SK-MEL-5 (cell line): ENCODE measurements around the gene MZF1. TPM values are rescaled to one million over a fixed set of nuclear protein-coding genes. Genes with fewer than 3 reads are reported as not detected.

Source experiments
- DNase-seq: peaks from one replicate; pipeline ENCODE4 v3.0.0-alpha.2; 2016; ENCODE audit warnings: low read depth, low spot score
- in situ Hi-C: cut with HindIII; loops from 2 replicates; pipeline ENCODE4 v1.10.0; 2016; ENCODE audit warnings: low sequenced_read_pairs, high pct_unique_total_duplicates, low pct_unique_long_range_greater_than_20kb
- small RNA-seq, 2 experiments: library from RNA; depleted of rRNA; stranded (forward); fragments of <200 nt; gene quantifications; one replicate each; pipeline ENCODE3, GENCODE V24; 2014
- total RNA-seq: library from RNA; depleted of rRNA; stranded (reverse); fragments of >200 nt; shearing (Covaris generic); gene quantifications from 2 replicates; pipeline ENCODE4 v1.2.3, GENCODE V29; 2014; rRNA removed

MZF1 gene
- total RNA-seq, 1 experiment from 2014 or later, result 5.4 TPM

DNA sequence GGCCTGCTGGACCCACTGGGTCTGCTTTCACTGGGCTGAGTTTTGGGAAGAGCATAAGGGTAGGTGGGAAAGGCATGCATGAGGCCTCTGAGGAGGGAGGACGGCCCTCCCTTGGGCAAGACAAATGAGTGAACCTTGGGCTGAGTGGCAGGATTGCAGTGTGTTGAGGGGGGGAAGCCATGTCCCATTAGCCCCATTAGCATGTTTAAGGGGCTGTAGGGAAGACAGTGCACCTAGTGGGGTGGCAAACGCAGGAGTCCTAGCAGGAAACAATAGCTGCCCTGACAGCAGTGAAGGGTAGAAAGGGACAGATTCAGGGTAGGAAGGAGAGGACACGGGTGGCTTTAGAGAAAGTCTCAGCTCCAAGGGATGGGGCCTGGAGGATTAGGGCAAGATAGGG, 50.4 kb downstream of the MZF1 start:
- in situ Hi-C loops, result no loop called here
- DNase-seq, result no peak

DNA sequence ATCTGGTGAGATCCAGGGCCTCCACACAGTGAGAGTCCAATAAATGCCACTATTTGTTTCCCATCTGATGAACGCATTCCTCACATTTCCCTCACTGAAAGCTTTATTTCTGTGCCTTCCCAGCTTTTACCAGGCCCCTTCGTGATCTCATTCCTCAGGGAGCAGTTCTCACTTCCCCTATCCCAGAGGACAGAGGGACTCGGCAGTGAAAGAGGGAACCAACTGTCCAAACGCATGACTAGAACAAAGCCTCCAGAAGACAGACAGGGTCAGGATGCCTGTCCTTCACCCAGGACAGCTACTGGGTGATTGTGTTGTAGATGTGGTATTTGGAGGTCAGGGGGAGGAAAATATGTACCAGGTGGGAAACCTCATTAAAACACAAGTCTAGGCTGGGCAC, 51.5 kb downstream of the MZF1 start:
- in situ Hi-C loops, result no loop called here
- no peak for DNase-seq

DNA sequence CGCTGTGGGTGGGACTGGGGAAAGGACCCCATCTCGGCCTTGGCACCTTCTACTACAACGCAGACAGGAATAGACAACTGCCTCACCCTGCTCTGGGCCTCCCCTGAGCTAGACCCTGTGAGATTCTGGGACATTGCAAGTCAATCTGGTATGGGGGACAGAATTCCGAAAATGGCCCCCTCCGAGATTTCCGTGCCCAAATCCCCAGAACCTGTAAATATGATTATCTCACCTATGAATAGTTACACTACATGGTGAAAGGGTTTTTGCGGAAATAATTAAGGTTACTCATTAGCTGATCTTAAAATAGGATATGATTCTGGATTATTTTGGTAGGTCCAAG, 52.9 kb downstream of the MZF1 start:
- DNase-seq, result no peak

DNA sequence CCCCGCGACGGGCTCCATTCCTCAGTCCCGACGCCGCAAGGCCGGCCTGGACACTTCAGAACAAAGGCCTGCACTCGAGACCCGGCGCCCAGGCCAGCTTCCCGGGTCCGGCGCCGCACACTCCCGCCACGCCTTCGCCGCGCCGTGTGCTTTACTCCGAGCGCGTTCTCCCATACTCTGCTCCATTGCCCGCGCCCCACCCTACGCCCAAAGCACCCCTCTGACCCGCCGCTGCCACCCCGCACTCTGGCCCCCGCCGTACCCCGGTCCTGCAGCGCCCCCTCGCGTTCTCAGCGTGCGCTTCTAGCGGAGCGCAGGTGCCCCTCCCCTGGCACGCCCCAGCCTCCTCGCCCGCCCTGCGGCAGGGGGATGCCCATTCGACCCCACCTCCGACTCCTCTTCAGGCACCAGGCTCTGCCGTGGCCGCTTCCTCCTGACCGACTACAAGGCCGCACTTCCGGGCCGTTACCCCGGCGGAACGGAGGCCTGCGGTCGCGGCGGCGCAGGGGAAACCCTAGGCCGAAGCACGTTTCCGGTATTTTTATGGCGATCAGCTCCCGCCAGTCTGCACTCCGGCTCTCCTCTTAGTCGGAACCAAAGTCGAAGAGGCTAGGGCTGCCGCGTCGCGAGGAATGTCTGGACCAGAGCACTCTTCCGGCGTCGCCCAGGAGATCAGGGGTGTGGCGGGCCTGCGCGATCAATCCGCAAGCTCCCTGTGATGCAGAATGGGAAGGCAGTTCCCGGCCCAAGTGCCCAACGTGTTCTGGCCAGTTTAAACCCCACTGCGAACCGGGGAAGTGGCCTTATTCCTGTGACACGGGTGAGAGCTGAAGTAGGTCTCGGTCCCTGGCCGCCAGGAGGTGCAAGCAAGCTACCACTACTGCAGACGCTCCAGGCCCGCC, 53.5 kb downstream of the MZF1 start, which contains the start of gene ZBTB45:
Gene ZBTB45 (minus strand): TSS at position 456 of the 902 bp plus-strand sequence. CDS start 2,137 bp downstream, outside the sequence.
- DNase-seq, result peak; percentile 92
- in situ Hi-C loops, result no loop called here

More for the DNA sequence above, 52.9 kb downstream of the MZF1 start:
- in situ Hi-C loops, result no loop called here

DNA sequence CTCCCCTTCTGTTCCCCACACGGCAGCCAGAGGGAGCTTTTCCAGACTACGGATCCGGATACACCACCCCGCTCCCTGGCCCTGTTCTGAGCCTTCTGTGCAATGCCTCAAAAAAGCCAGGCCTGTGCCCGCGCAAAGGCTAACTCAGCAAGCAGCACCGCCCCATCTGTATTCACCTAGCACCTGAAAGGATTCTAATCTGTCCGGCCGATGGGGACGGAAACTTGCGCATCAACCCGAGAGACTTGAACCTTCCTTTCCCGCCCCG, 54.1 kb downstream of the MZF1 start:
- peak; percentile 60 for DNase-seq
- in situ Hi-C loops, result no loop called here

DNA sequence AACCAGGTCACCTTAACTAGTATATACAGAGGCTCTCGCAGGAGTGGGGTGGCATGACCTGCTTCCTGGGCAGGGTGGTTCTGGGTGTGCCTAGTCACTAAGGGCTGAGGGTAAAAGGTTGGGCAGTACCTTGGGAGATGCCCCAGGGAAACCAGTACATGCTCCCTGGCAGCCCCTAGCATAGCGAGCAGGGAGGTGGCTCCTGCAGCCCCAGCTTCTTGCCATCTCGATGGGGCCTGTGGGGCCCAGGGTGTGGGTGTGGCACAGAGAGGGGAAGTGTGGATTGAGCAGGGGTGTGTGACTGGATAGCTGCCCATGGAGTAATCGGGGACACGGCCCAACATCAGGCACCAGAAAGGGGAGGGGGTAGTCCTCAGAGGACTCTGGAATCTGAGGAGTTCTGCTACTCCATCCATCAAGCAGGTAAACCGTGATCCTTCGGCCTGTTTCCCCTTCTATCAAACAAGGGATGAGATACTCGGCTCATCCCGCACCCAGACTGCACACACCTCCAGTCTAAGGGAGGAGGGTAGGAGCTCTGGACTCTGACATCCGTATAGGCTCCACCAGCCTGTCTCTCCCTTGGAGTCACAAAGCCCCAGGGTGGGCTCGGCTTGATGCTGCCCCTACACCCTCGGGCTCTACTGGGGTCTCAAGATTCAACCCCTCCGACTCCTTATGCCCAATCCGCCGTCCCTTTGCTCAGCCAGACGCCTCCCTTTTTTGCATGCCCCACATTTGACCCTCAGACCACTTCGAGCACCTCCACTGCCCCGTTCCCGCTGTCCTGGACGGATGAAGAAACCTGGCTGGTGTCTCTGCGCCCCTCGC, 54.7 kb downstream of the MZF1 start:
- no peak for DNase-seq
- in situ Hi-C loops, result no loop called here

DNA sequence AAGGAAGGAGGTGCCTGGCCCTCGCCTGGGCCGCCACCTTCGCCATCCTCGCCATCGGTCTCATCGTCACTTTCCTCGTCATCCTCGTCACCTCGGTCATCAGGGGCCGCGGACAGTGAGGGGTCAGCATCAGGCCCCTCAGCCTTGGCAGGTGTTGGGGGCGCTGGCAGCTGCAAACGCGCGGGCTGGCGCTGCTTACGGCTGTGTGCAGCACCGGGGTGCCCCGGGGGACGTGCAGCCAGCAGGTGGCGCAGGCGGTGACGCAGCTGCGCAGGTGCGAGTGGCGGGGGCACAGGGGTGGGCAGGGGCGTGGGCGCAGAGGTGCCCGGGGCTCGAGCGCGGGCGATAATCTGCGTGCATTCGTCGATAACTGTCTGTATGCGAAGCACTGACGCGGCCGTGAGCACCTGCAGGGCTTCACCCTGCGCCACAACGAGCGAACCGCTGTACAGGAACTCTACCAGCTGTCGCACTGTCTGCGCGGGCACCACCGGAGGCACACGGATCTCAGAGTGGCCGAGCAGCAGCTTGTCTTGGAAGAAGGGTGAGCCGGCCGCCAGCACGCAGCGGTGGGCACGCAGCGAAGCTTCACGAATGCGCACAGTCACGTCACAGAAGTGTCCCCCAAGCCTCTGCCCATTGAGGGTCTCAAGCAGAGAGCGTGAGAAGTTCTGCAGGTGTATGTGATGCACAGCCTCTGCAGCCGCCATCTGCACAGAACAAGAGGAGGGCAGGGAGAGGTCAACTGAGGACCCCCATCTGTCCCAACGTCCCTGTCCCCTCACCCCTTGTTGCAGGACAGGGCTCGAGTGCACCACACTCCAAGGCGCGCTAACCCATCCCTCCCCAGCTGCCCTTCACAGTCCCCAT, 55.9 kb downstream of the MZF1 start:
- no peak for DNase-seq
- in situ Hi-C loops, result no loop called here

DNA sequence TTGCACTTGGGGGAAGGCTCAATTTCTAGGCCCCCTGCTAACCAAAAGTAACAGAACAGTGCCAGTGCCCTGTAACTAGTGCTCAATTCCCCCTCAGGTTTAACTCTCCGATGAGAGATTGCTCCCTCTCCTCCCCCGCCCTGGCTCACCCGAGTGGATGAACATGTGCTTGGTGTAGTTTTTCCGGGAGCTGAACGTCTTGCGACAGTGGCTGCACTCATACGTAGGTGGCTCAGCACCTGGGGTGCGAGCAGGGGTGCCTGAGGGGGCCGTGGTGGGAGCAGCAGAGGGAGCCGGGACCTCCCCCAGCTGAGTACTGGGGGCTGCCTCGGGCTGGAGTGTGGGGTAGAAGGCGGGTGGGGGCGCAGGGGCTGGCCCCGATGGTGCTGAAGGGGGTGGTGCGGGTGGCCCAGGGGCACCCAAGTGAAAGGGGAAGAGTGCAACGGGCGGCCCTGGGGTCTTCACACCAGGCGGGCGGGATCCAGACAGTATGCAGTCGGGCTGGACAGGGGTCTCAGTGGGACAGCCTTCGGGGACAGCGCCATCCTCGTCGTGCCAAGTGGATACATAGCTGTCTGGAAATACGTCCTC, 56.8 kb downstream of the MZF1 start:
- in situ Hi-C loops, result no loop called here

DNA sequence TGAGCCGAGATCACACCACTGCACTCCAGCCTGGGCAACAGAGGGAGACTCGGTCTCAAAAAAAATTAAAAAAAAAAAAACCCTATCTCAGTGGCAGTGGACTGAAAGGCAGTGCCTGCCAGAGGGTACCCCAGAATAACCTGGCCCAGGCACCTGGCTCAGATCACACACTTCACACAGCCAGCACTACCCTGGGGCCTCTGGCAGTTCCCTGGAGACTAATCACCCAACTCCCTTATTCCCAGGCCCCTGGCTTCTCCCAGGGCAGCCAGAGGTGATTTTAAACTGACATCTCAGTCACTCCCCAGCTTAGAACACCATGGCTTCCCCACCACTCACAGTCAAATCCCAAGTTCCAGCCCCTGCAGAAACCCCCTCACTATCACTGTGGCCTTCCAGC, 57.9 kb downstream of the MZF1 start:
- in situ Hi-C loops, result no loop called here
- no peak for DNase-seq

More for the DNA sequence above, 56.8 kb downstream of the MZF1 start:
- DNase-seq, result no peak

DNA sequence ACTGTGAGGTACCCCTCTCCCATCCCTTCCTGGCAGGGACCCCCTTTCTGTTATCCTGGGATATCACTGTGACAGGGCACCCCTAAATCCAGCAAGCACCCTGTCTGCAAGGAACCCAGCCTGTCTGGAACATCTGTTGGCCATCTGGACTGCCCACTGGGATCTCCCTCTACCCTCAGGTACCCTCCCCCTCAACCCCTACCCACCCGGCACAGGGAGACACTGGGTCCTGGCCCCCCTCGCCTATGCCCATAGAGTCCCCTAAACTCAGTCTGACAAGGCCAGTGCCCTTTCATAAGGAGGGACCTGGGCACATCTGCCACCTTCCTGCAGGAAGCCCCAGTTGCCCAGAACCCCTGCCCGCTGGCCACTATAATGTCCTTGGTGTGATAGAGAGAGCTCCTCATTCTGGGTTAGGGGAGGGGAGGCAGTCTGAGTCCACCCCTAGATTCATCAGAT, 58.5 kb downstream of the MZF1 start:
- in situ Hi-C loops, result no loop called here
- DNase-seq, result no peak

DNA sequence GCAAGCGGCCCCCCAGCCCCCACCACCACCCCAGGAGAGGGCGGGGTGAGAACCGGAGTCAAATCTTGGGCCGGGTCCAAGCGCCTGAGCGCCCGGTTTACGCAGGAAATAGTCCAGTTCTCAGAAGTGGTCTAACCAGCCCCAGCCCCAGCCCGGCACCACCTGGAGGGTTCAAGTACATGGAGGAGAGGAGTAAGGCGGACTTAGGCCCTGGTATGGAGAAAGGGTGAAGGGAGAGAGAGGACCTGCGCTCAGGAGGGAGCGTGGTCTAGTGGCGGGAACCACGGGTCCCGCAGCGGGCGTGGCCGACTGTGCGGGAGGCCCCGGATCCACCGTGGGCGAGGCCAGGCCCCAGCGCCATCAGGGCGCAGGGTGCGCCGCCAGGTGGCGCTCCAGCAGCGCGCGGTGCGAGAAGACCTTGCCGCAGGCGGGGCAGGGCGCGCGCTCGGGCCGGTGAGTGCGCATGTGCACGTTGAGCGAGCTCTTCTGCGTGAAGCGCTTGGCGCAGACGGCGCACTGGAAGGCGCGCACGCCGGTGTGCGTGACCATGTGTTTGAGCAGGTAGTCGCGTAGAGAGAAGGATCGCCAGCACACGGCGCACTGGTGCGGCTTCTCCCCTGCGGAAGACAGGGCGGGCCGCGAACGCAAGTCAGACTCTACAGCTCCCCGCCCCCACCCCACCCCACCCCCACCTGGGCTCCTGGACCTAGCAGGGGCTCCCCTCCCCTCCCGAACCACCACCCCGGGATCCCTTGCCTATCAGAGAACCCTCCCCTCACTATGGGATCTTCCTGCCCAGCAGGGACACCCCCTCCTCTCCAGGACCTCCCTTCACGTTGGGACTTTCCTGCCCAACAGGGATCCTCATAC, 59.2 kb downstream of the MZF1 start:
- DNase-seq, result peak; percentile 76
- in situ Hi-C loops, result no loop called here

DNA sequence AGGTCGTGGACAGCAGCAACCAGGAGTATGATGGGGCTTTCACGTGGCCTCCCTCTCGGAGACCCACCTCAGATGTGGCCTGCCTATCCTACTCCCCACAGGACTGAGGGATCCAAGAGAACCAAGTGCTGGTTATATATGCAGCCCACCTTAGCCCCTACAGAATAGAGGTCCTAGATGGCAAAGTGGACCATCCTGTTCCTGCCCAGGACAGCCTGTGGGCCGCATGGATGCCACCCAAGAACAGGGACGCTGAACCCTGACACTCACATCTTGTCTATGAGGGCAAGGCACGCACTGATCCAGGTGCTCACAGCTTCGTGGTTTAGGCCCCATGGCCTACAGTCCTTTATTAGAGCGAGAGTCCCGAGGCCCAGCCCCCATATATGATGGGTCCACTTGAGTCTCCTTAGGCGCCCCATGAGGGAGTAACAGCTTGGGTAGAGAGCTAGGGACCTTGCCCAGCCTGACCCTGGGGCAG, 59.9 kb downstream of the MZF1 start:
- in situ Hi-C loops, result no loop called here
- no peak for DNase-seq

Small RNAs within 50 kb of the gene (small RNA-seq; reads per million reads assigned to genes)
- gene MIR6807 (0 reads per million in 2 experiments), gene RN7SL525P (0 to 0.02 reads per million in 2 experiments)

Other genes with a start within 250 kb of the MZF1 start
- 2.9 and 3.2 TPM in 2 replicates for gene ZSCAN22, start 246.3 kb downstream of the MZF1 start, total RNA-seq
- gene A1BG, start 219.8 kb downstream of the MZF1 start, total RNA-seq, result 18.7 and 23.4 TPM in 2 replicates
- gene ZNF497, start 210.6 kb downstream of the MZF1 start, total RNA-seq, result 0.40 and 1.3 TPM in 2 replicates
- gene ZNF837, start 192.3 kb downstream of the MZF1 start, total RNA-seq, result 0.40 and 0.87 TPM in 2 replicates
- gene RPS5, start 186.1 kb downstream of the MZF1 start, total RNA-seq, result 1,789 and 1,795 TPM in 2 replicates
- gene RNF225, start 177.7 kb downstream of the MZF1 start, total RNA-seq, result not detected in 2 replicates
- gene ZNF584, start 164.7 kb downstream of the MZF1 start, total RNA-seq, result 12.5 and 13.9 TPM in 2 replicates
- gene ZNF132, start 133.2 kb downstream of the MZF1 start, total RNA-seq, result 0.16 and 0.35 TPM in 2 replicates
- 6.8 TPM in 2 replicates for gene ZNF324B, start 121.7 kb downstream of the MZF1 start, total RNA-seq
- 6.3 and 7.7 TPM in 2 replicates for gene ZNF324, start 106.3 kb downstream of the MZF1 start, total RNA-seq
- gene ZNF446, start 97.0 kb downstream of the MZF1 start, total RNA-seq, result 7.6 and 8.7 TPM in 2 replicates
- 0.13 and 0.16 TPM in 2 replicates for gene SLC27A5, start 61.3 kb downstream of the MZF1 start, total RNA-seq
- gene ZBTB45, start 53.5 kb downstream of the MZF1 start, total RNA-seq, result 1.9 and 3.3 TPM in 2 replicates
- 346 and 425 TPM in 2 replicates for gene TRIM28, start 29.3 kb downstream of the MZF1 start, total RNA-seq
- 82.6 and 89.4 TPM in 2 replicates for gene CHMP2A, start 18.2 kb downstream of the MZF1 start, total RNA-seq
- 82.8 and 85.3 TPM in 2 replicates for gene UBE2M, start 14.7 kb downstream of the MZF1 start, total RNA-seq